GM19193 (cell line): ENCODE results near the gene SART1.

Source experiments
- POLR2A ChIP-seq: IDR thresholded peaks from 4 replicates; pipeline ENCODE4 v1.6.1; 2011; ENCODE audit not compliant: insufficient read depth, insufficient read length; ENCODE audit errors: extremely low read depth

SART1 gene

GRCh38 chr11:65952052-65952521, 9.4 kb upstream of the SART1 start:
- TF ChIP-seq POLR2A = no peak

GRCh38 chr11:65953471-65953870, 8.1 kb upstream of the SART1 start:
- no peak for TF ChIP-seq POLR2A

GRCh38 chr11:65954771-65955170, 6.8 kb upstream of the SART1 start:
- no peak for TF ChIP-seq POLR2A

GRCh38 chr11:65958291-65958690, 3.2 kb upstream of the SART1 start:
- TF ChIP-seq POLR2A = no peak

GRCh38 chr11:65958774-65959420, 2.6 kb upstream of the SART1 start:
- no peak for TF ChIP-seq POLR2A

- no peak for TF ChIP-seq POLR2A
Observed at GRCh38 chr11:65960824-65961266, 689 bp upstream of the SART1 start.

GRCh38 chr11:65962141-65962564, 619 bp downstream of the SART1 start:
- no peak for TF ChIP-seq POLR2A

GRCh38 chr11:65964906-65965305, 3.4 kb downstream of the SART1 start:
- no peak for TF ChIP-seq POLR2A

GRCh38 chr11:65965986-65966762, 4.6 kb downstream of the SART1 start:
- TF ChIP-seq POLR2A = no peak

GRCh38 chr11:65967329-65967934, 5.9 kb downstream of the SART1 start:
- TF ChIP-seq POLR2A = no peak

- no peak for TF ChIP-seq POLR2A
Observed at GRCh38 chr11:65968600-65969482, 7.3 kb downstream of the SART1 start.

GRCh38 chr11:65972116-65972515, 10.6 kb downstream of the SART1 start:
- no peak for TF ChIP-seq POLR2A

- TF ChIP-seq POLR2A = no peak
Observed at GRCh38 chr11:65973439-65974110, 12.0 kb downstream of the SART1 start.

GRCh38 chr11:65975771-65976170, 14.2 kb downstream of the SART1 start:
- no peak for TF ChIP-seq POLR2A
